HepG2 (cell line): ENCODE measurements around the gene CRYZL1. TPM values are rescaled to one million over a fixed set of nuclear protein-coding genes. Genes with fewer than 3 reads are reported as not detected.

Experiments
- EP300 ChIP-seq, 3 experiments: sonication (generic) in 1 of 3; formaldehyde crosslinking in 1 of 3; IDR thresholded peaks; 2 replicates each; pipeline versions ENCODE4 v1.5.1 to v1.6.1; 2011 to 2020; ENCODE audit warnings: low read depth in 2 of 3, low read length in 2 of 3, borderline replicate concordance in 1 of 3, improper control_type of control experiment in 1 of 3, mild to moderate bottlenecking in 1 of 3, missing genetic modification reagents in 1 of 3, moderate library complexity in 1 of 3
- NFKB2 ChIP-seq: sonication (generic); formaldehyde crosslinking; IDR thresholded peaks from 2 replicates; pipeline ENCODE4 v1.4.0; 2020; ENCODE audit warnings: missing genetic modification reagents, borderline replicate concordance
- PTBP1 ChIP-seq: fragments of 200-400 bp; formaldehyde crosslinking; IDR thresholded peaks from 2 replicates; pipeline ENCODE4 v1.6.1; 2018; ENCODE audit warnings: low read length, low read depth; ENCODE audit not compliant: poor library complexity, severe bottlenecking
- XRCC5 ChIP-seq: fragments of 200-400 bp; formaldehyde crosslinking; optimal IDR thresholded peaks from 2 replicates; pipeline ENCODE3; 2017; ENCODE audit warnings: mild to moderate bottlenecking, low read length
- ZBTB40 ChIP-seq, 2 experiments: fragments of 450-650 bp in 1 of 2; sonication (generic) in 1 of 2; formaldehyde crosslinking in 1 of 2; IDR thresholded peaks; 2 replicates each; pipeline versions ENCODE4 v1.6.1 to v1.8.0; 2016 to 2022; ENCODE audit warnings: antibody characterized with exemption in 1 of 2, mild to moderate bottlenecking in 1 of 2, missing genetic modification reagents in 1 of 2
- polyA plus RNA-seq, 8 experiments: library from polyadenylated mRNA; depleted of rRNA in 3 of 8; stranded (reverse) in 7 of 8; unstranded in 1 of 8; fragments of >200 nt; fragmentation: Illumina TruSeq in 4 of 8; extraction: Trizol in 4 of 8; gene quantifications; 2 replicates each; pipeline versions ENCODE4 v1.2.1 to v1.2.3, GENCODE V29; 2011 to 2016; ENCODE audit warnings: low read depth in 4 of 8, missing spikeins in 1 of 8, mixed read lengths in 1 of 8; ENCODE audit not compliant: insufficient read depth in 1 of 8
- total RNA-seq, 5 experiments: library from RNA; depleted of rRNA; stranded (reverse); fragments of >200 nt; fragmentation: Illumina TruSeq; extraction: Trizol; gene quantifications; 2 replicates each; pipeline ENCODE4 v1.2.3, GENCODE V29; 2016; ENCODE audit warnings: low read depth in 1 of 5

Gene CRYZL1
- total and polyA plus RNA-seq, 2 of the 13 experiments (the other 11 are each of a cell fraction or from before 2014, with no cell fraction given), result 20.3 to 27.7 TPM

GRCh38 chr21:33642896-33643657 lies 1.5 kb upstream of the CRYZL1 start (continued):
- no peak for TF ChIP-seq PTBP1
- TF ChIP-seq ZBTB40 (IDR thresholded peaks at IDR 0.05), result no peak
- TF ChIP-seq ZBTB40 (CRISPR knock-in tag; IDR thresholded peaks at IDR 0.05), result no peak
- TF ChIP-seq NFKB2, result 0 out of 2 replicates have a peak, but pooled peaks have one; percentile 14
- peak; percentile 33 for TF ChIP-seq XRCC5
- TF ChIP-seq EP300 (IDR thresholded peaks at IDR 0.05; ENCODE audit: low read depth in 2 of 2, low read length in 2 of 2), result no peak
- TF ChIP-seq EP300 (CRISPR knock-in tag; IDR thresholded peaks at IDR 0.05; ENCODE audit: borderline replicate concordance), result no peak
- TF ChIP-seq, all 625 proteins: peak for 17
